Measurements from ENCODE around the gene CAVIN1. TPM values are rescaled to one million over a fixed set of nuclear protein-coding genes. Genes with fewer than 3 reads are reported as not detected.
"Not testable (repeated sequence)": the region's sequence is repeated elsewhere in the genome, so short reads cannot be mapped to it uniquely, and the experiment has no call there.

The CAVIN1 gene
- polyA plus RNA-seq, 1 experiment, result 734 TPM

GRCh38 chr17:42405963-42406495 lies 17.0 kb downstream of the CAVIN1 start:
- no peak for DNase-seq (ENCODE audit: low read depth)
- ChIA-PET CTCF (interaction anchor here (0.6 to 2.2 kb wide), 14 partner anchors 10 to 558 kb away, joined by 3 to 23 read pairs (median 3); no protein-coding TSS in a partner anchor), POLR2A (interaction anchor here (0.8 kb wide), 1 partner anchor 18 kb away, joined by 4 read pairs; the partner anchor contains the start of gene STAT3)

GRCh38 chr17:42405076-42405475 lies 18.0 kb downstream of the CAVIN1 start:
- no peak overlapping the region for H3K4me3 ChIP-seq (ENCODE audit: low read depth, low read length)
- H3K27me3 ChIP-seq (ENCODE audit: control insufficient read depth, insufficient read depth, low read length), result no peaks in the 10 kb centered on the region
- peaks cover 19% of the 10 kb centered on the region for H3K36me3 ChIP-seq (ENCODE audit: control insufficient read depth, insufficient read depth, low read length)
- CTCF ChIA-PET, result interaction anchor here (0.6 to 2.2 kb wide), 5 partner anchors 11 to 113 kb away, joined by 3 to 23 read pairs (median 3); no protein-coding TSS in a partner anchor
- no peak for DNase-seq (ENCODE audit: low read depth)
- POLR2A ChIA-PET, result no interaction called here
- no peak for TF ChIP-seq CTCF (IDR thresholded peaks at IDR 0.05; ENCODE audit: insufficient read depth, low read depth, low read length)

More at GRCh38 chr17:42405963-42406495, 17.0 kb downstream of the CAVIN1 start:
- no peak overlapping the region for H3K4me3 ChIP-seq (ENCODE audit: low read depth, low read length)
- peaks cover 19% of the 10 kb centered on the region for H3K36me3 ChIP-seq (ENCODE audit: control insufficient read depth, insufficient read depth, low read length)
- TF ChIP-seq CTCF (IDR thresholded peaks at IDR 0.05; ENCODE audit: insufficient read depth, low read depth, low read length), result peak; percentile 79
- H3K27me3 ChIP-seq (ENCODE audit: control insufficient read depth, insufficient read depth, low read length), result no peaks in the 10 kb centered on the region

GRCh38 chr17:42404326-42405055 lies 18.6 kb downstream of the CAVIN1 start:
- H3K4me3 ChIP-seq (ENCODE audit: low read depth, low read length), result no peak overlapping the region
- H3K27me3 ChIP-seq (ENCODE audit: control insufficient read depth, insufficient read depth, low read length), result no peaks in the 10 kb centered on the region
- CTCF ChIA-PET, result interaction anchor here (0.6 kb wide), 1 partner anchor 12 kb away, joined by 3 read pairs; no protein-coding TSS in a partner anchor
- POLR2A ChIA-PET, result no interaction called here
- peaks cover 19% of the 10 kb centered on the region for H3K36me3 ChIP-seq (ENCODE audit: control insufficient read depth, insufficient read depth, low read length)
- DNase-seq (ENCODE audit: low read depth), result no peak
- TF ChIP-seq CTCF (IDR thresholded peaks at IDR 0.05; ENCODE audit: insufficient read depth, low read depth, low read length), result no peak

GRCh38 chr17:42403150-42403549 lies 19.9 kb downstream of the CAVIN1 start:
- peaks cover 19% of the 10 kb centered on the region for H3K36me3 ChIP-seq (ENCODE audit: control insufficient read depth, insufficient read depth, low read length)
- ChIA-PET POLR2A (no interaction called here), CTCF (interaction anchor here (0.6 to 1.6 kb wide), 6 partner anchors 57 to 130 kb away, joined by 3 to 9 read pairs (median 3); no protein-coding TSS in a partner anchor)
- no peak for DNase-seq (ENCODE audit: low read depth)
- no peak for TF ChIP-seq CTCF (IDR thresholded peaks at IDR 0.05; ENCODE audit: insufficient read depth, low read depth, low read length)
- no peaks in the 10 kb centered on the region for H3K27me3 ChIP-seq (ENCODE audit: control insufficient read depth, insufficient read depth, low read length)
- H3K4me3 ChIP-seq (ENCODE audit: low read depth, low read length), result no peak overlapping the region

- ChIA-PET POLR2A (no interaction called here), CTCF (interaction anchor here (1.0 to 1.6 kb wide), 3 partner anchors 58 to 116 kb away, joined by 3 read pairs; no protein-coding TSS in a partner anchor)
- no peak overlapping the region for H3K4me3 ChIP-seq (ENCODE audit: low read depth, low read length)
- no peak for TF ChIP-seq CTCF (IDR thresholded peaks at IDR 0.05; ENCODE audit: insufficient read depth, low read depth, low read length)
- no peaks in the 10 kb centered on the region for H3K27me3 ChIP-seq (ENCODE audit: control insufficient read depth, insufficient read depth, low read length)
- DNase-seq (ENCODE audit: low read depth), result no peak
- H3K36me3 ChIP-seq (ENCODE audit: control insufficient read depth, insufficient read depth, low read length), result peaks cover 19% of the 10 kb centered on the region
Observed at GRCh38 chr17:42402117-42402516, 20.9 kb downstream of the CAVIN1 start.

- POLR2A ChIA-PET; H3K4me3 ChIP-seq (ENCODE audit: low read depth, low read length); DNase-seq (ENCODE audit: low read depth); H3K27me3 ChIP-seq (ENCODE audit: control insufficient read depth, insufficient read depth, low read length): not testable (repeated sequence)
- peaks cover 19% of the 10 kb centered on the region for H3K36me3 ChIP-seq (ENCODE audit: control insufficient read depth, insufficient read depth, low read length)
- CTCF ChIA-PET, result interaction anchor here (0.7 to 3.4 kb wide), 2 partner anchors 12 to 77 kb away, joined by 3 to 17 read pairs; partner anchors contain the start of gene STAT3
Observed at GRCh38 chr17:42400844-42401375, 22.1 kb downstream of the CAVIN1 start.

Measured in BJ (cell line).